GF-D8 (cell line): ENCODE measurements around the gene YDJC.
"Not testable (repeated sequence)": the region's sequence is repeated elsewhere in the genome, so short reads cannot be mapped to it uniquely, and the experiment has no call there.

Experiments
- DNase-seq: peaks from one replicate; lab custom pipeline; 2025; lab: John Stamatoyannopoulos, UW

YDJC gene

DNA sequence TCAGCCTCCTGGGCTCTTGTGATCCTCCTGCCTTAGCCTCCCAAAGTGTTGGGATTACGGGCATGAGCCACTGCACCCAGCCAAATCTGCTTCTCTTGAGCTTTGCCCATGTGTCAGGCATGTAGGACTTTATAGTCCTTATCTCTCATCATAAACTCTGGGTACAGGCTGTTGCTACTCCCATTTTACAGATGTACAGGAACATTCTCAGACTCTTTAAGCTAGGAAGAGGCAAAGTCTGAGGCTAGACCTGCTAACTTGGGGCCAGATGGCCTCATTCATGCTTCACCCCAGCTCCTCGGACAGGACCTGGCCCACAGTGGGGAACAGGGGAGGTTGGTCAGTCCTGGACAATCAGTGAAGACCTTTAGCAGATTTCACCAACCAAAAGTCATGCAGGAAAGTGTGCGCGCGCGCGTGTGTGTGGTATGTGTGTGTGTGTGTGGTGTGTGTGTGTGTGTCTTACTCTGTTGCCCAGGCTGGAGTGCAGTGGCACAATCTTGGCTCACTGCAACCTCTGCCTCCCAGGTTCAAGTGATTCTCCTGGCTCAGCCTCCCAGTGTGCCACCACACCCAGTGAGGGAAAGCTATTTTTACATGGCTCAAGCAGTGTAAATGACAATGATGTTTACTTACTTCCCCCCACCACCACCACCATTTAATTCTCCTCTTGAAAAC, 23.8 kb downstream of the YDJC start:
- DNase-seq: no peak

DNA sequence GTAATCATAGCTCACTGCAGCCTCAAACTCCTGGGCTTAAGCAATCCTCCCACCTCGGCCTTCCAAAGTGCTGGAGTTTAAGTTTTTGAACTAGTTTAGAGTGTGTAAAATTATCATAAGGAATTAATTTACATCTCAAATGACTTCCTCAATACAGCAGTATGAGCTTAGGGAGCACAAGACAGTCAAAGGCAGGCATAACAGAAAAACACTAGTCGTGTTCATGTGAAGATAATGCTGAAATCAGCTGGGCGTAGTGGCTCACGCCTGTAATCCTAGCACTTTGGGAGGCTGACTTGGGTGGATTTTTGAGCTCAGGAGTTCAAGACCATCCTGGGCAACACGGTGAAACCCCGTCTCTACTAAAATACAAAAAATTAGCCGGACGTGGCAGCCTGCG, 25.8 kb downstream of the YDJC start:
- no peak for DNase-seq

DNA sequence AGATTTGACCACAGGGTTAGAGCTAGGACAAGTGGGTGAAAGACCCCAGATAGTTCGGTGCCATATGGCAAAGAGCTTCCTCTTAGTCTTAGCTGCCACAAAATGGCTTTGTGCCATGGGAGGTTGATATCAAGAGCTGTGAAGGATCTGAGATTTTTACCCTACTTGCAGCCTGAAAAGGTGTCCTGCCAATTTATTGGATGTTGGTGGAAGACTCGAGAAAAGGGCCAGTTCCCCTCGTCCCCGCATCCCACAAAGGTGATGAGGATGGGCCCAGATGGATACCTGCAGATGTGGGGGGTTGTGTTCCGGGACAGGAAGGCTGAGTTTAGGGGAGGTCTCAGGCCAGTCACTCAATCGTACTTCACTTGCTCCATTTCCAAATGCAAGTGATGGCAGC, 27.2 kb downstream of the YDJC start:
- no peak for DNase-seq

DNA sequence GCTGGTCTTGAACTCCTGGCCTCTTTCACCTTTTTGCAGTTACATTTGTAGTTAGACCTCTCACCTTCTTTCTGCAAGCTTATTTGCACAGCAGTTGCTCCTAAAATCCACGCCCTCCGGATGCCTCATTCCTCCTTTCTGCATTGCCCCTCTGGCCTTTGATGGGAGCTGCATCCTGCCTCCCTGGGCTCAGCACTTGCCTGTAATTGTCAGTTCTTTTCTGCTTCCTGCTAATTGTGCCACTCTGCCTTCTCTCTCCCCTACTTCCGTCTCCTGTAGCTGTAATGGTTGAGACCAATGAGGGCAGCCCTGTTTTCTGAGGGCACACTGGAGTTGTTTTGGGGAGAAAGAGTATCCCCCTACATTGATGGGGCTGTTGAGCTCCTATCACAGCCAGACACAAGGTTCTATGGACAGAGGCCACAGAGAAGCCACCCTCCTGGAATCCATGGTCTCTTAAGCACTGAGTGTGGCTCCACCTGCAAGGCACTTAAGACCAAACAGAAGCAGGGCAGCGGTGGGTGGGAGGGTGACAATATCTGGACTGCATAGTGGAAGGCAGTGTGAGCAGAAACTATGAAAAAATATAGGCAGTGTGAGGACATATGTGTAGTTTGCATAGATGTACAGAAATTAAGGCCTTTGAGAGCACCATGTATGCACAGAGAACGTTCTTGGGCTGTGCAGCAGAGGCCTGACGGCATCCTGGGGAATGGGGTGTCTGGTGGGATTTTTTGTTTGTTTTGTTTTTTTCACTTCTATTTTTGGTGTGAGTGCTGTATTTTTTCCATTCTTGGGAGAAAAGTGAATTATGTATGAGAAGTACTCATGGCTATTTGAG, 30.5 kb downstream of the YDJC start:
- DNase-seq: no peak

DNA sequence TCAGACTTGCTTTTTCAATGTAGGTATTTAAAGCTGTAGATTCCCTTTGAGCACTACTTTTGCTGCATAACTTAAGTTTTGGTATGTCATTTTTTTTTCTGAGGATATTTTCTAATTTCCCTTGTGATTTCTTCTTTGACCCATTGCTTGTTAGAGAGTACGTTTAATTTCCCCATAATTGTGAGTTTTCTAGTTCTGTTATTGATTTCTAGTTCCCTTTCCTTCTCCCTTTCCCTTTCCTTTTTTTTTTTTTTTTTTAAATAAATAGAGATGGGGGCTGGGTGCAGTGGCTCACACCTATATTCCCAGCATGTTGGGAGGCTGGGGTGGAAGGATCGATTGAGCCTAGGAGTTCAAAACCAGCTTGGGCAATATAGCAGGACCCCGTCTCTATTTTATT, 31.5 kb downstream of the YDJC start:
- no peak for DNase-seq

DNA sequence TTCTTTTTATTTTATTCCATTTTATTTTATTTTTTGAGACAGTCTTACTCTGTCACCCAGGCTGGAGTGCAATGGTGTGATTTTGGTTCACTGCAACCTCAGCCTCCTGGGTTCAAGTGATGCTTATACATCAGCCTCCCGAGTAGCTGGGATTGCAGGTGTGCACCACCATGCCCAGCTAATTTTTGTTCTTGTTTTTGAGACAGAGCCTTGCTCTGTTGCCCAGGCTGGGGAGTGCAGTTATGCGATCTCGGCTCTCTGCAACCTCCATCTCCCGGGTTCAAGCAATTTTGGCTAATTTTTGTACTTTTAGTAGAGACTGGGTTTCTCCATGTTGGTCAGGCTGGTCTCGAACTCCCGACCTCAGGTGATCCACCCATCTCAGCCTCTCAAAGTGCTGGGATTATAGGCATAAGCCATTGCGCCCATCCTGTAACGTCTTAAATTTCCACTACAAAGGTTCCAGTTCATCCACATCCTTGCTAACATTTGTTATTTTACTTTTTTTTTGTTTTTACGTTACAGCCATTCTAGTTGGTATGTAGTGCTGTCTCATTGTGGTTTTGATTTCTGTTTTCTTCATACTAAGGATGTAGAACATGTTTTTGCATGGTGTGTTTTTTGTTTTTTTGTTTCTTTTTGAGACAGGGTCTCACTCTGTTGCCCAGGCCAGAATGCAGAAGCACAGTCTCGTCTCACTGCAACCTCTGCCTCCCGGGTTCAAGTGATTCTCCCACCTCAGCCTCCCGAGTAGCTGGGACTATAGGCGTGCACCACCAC, 33.3 kb downstream of the YDJC start:
- DNase-seq: not testable (repeated sequence)

DNA sequence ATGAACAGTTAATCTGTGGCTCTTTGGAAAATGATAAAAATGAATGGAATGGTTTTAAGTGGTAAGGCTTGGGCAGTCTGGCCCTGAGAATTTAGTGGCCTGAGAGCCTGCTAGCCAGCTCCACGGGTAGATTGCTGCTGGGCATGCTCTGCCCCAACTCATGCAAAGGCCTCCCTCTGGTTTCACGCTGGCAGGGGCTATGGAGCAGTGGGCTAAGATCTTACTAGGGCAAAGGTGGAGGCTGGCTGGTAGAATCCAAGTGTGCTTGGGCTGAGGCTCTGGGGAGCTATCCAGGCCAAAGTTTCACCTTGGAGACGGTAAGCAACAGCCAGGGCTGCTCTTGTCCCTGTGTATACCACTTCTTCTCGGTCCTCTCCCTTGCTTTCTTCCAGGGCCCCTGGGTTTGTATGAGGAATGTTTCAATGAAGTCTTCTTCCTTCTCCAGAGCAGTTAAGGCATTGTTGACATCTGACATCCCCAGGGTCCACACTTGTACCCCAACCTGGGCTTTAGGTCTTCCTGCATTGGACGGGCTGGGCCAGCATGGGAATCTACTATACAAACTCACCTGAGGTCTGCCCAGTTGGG, 34.9 kb downstream of the YDJC start:
- DNase-seq: no peak

DNA sequence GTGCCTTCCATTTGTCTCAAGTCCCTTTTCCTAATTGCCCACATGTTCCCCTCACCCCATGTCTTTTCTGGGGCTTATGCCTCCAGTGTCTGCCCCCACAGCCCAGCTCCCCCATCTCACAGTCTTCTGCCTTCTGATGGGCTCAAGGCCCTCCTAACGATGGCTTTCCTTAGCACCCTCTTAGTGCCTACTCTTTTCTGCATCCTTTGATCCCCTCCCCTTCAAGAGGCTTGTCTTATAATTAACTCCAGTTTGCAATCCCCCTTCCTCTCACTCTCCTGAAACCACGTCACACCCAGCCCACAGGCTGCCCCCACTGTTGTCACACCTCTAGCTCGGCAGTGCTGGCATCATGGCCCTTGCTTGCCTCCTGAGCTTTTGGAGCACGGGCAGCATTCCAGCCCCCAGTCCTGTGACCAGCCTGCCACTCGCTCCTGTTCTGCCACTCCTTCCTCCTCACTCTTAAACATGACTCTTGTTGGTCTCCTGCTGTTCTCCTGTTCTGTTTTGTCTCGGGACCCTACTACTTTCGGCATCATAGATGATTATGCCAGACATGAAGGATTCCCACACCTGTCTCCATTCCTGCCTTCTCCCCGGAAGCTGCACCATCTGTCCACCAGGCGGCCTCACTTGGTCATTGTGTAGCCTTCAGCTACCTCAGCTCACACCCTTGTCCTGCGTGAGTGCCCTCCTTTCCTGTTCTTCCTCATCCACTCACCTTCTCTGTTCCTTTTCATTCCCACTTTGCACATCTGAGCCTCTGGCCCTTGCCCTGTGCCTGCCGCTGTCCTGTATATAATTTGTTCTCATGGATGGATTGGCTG, 36.2 kb downstream of the YDJC start:
- DNase-seq: no peak

DNA sequence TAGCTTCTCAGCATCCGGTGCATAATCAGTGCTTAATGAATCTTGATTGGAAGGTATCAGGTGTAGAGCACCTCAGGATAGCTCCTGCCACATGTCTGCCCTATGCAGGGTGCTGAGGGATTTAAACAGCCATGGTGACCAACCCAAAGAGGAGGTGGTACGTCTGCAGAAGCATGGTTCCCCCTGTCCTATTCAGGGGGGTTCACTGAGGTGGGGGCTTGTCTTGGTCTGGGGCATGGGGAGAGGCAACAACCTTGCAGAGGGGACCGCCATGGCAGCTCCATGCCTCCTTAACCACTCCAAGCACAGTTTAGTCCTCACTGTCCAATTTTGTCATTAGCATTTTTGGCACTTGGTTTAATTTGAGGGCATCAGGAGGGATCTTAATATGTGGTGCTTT, 37.4 kb downstream of the YDJC start:
- DNase-seq: no peak

DNA sequence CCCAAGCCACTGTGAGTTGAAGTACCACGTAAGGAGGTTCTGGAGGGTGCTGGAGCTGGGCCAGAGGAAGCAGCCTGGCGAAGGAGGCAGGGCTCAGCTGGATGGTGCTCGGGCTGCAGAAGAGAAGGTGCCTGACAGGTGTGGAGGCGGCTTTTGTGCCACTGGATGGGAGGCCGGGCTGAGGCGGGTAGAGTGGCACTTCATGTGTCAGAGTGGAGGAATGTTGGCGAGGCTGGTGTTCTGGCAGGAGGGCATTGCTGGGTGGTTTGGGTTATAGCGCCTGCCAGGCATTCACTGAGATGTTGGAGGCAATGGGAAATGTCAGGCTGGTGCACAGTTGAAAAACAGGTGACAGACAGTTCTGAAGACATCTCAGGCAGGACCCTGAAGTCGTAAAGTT, 38.1 kb downstream of the YDJC start:
- DNase-seq: no peak

DNA sequence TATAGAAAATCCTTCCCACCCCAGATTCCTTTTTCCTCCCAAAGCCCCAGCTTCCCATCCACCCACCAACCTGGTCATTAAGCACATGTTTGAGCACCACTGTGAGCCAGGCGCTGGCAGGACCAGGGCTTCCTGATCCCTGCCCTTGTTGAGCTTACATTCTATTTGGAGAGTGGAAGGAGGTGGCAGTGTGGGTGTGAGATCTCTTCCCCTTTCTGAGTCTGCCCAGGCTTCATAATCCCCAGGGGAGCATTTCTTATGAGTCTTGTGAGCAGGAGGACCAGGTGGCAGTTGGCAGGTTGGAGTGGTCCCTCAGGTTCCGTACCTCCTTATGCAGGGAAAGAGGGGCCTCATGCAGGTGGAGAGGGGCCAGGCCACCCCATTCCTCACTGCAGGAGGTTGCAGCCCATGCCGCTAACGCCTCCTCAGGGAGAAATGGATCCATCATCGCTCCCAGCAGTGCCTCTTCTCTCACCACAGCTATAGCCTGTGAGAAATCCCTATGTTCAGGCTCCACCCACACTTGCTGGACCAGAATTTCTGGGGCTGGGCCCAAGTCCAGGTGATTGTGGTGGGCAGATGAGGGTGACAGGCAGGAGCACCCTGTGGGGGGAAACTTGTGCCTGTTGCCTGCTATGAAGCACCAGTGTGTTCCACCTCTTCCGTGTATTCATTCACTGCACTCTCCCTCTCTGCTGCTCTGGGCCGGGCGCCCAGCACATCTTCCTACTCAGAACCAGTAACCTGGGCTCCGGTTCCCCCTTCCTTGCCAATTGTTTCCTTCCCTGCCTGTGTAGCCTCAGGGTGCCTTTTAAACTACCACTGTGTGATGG, 38.8 kb downstream of the YDJC start:
- DNase-seq: peak; percentile 20

DNA sequence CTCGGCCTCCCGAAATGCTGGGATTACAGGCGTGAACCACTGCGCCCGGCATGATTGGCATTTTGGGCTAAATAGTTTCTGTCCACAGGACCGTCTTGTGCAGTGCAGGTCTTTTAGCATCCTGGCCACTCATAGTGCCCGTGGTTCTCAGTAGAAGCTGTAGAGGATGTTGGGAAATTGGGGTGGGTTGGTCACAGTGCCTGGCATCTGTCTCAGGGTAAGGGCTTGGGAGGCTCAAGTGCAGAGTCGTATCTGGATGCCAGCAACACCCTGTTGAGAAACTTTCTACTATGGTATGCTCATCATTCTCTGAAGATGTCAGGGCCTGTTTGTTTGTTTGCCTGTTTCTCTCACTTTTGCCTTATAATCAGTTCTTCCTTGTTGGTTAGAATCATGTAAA, 40.4 kb downstream of the YDJC start:
- DNase-seq: peak; percentile 16

DNA sequence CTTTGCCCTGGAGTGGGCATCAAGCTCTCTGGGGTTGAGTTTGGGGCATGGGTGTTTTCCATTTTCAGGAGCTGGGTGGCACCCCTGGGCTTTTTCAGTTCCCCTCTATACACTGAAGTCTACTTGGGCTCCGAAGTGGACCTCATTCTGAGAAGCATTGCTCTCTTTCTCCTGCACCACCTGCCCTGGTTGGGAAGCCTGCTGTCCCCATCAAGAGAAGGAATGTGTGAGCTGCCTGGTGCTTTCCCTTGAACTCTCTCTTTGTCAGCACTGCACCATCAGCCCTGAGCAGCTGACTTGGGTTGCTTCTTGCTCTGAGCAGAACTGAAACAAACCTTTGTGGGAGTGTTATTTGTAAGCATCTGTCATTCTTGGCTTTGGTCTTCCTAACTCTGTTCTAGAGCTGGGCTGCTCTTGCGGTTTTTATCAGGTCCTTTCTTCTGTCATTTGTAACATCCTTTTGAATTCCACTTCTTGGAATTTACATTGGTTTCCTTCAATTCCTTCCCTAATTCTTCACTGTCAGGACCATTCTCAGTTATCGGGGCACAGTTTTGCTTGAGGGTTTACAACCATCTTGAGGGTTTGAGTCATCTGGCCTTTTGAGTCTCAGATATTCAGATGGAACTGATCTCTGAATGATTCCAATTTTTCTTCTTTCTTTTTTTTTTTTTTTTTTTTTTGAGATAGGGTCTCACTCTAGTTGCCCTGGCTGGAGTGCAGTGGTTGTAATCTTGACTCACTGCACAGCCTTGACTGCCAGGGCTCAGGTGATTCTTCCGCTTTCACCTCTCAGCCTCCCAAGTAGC, 41.8 kb downstream of the YDJC start:
- peak; percentile 11 for DNase-seq

DNA sequence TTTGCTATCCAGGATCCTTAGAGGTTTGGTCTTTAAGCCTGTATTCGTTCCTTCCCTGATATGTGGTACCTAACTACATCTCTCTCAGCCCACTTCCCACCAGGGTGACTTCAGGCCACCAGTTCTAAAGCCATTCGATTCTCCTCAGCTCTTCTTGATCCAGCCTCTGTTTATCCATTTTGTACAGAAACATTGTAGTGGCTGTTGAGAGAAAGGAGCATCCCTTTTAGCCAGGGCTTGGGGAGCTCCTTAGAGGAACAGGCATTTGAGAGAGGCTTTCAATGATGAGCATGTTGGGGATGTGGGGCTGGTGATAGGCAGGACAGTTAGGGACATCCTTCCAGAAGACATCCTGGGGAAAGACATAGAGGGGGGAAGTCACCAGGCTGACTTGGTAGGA, 44.4 kb downstream of the YDJC start:
- no peak for DNase-seq

DNA sequence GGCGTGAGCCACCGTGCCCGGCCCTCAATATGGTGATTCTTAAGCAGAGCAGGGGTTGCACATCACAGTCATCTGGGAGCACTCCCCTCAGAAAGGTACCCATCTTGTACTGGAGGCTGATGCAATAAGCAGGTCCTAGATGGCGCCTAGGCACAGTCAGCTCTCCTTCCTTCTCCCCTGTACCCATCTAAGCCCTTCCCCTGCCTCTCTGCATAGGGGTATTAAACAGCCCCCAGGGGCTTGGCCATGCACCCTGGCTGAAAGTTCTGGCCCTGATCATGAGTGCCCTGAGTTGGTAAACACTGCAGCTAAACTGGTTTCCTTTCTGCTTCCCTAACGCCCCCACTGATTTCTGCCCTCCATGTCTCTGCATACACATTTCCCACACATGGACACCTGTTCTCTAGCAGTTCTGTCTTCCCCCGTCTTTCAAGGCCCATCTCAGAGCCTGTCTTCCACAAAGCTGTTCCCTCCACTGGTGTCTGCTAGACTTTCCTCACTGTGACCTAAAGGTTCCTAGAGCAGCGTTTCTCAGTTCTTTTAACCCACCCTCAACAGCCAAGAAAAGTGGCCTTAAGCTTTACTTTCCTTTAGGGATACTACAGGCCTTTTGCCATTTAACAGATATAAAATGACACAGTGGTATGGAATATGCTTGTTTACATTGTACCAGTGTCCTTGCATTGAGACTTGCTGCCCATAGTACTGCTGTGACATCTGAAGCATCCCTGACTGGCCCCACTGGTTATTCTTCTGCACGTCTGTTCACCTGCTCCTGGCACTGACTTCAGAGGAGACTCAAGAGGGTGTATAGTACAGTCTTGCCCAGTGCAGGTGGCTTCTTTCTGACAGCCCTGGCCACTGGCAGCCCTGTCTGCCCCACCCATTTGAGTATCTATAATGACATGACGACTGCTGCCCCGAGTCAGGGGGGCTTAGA, 46.8 kb downstream of the YDJC start:
- DNase-seq: no peak

DNA sequence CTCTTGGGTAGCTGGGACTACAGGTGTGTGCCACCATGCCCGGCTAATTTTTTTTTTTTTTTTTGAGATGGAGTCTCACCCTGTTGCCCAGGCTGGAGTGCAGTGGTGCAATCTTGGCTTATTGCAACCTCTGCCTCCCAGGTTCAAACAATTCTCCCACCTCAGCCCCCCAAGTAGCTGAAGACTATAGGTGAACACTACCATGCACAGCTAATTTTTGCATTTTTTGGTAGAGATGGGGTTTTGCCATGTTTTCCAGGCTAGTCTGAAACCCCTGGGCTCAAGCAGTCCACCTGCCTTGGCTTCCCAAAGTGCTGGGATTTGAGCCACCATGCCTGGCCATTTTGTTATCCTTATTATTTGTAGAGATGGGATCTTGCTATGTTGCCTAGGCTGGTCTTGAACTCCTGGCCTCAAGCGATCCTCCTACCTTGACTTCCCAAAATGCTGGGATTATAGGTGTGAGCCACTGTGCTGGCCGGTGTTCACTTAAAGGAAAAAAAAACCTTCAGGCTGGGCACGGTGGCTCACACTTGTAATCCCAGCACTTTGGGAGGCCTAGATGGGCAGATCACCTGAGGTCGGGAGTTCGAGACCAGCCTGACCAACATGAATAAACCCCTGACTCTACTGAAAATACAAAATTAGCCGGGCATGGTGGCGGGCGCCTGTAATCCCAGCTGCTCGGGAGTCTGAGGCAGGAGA, 48.7 kb downstream of the YDJC start:
- not testable (repeated sequence) for DNase-seq

DNA sequence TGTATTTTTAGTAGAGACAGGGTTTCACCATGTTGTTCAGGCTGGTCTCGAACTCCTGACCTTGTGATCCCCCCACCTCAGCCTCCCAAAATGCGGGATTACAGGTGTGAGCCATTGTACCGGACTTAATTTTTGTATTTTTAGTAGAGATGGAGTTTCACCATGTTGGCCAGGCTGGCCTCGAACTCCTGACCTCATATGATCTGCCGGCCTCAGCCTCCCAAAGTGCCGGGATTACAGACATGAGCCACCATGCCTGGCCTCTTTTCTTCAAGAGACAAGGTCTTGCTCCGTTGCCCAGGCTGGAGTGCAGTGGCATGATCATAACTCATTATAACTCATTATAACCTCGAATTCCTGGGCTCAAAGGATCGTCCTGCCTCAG, 49.2 kb downstream of the YDJC start:
- DNase-seq: not testable (repeated sequence)

DNA sequence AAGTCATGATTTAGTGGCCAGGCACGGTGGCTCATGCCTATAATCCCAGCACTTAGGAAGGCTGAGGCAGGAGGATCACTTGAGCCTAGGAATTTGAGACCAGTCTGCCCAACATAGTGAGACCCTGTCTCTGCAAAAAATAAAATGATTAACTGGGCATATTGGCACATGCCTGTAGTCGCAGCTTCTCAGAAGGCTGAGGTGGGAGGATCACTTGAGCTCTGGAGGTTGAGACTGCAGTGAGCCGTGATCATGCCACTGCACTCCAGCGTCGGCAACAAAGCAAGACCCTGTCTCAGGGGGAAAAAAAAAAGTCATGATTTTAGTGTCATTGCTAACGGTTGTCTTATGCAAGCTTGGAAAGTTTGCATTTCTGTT, 50.4 kb downstream of the YDJC start:
- no peak for DNase-seq
